K562 (cell line): Measurements from ENCODE around the gene TMEM89. TPM values are rescaled to one million over a fixed set of nuclear protein-coding genes. Genes with fewer than 3 reads are reported as not detected.

ENCODE experiments used
- ATAC-seq: fragments of 200-7000 bp; cut with Tn5 transposase; 3 replicates; pipeline ENCODE4 v1.9.1; 2020; ENCODE audit warnings: moderate library complexity
- BruUV-seq: library from RNA; stranded (reverse); fragments of 400-500 nt; replicated peaks from 2 replicates; lab custom pipeline; 2021; lab: Mats Ljungman, UMichigan
- CTCF ChIA-PET: fragments of 300-600 bp; formaldehyde crosslinking; extraction: SDS; loops from one replicate; lab custom pipeline; 2021; ENCODE audit warnings: low intra/inter-chr PET ratio; lab: Yijun Ruan, JAX
- POLR2A ChIA-PET: fragments of 300-600, 350-650 bp; sonication (Branson Sonifier 250); formaldehyde crosslinking; extraction: SDS; loops from one replicate; lab custom pipeline; 2021; ENCODE audit warnings: antibody characterized with exemption, inconsistent platforms; lab: Yijun Ruan, JAX
- DNase-seq, 4 experiments: peaks; one replicate each; pipeline versions ENCODE4 v3.0.0 to v3.0.0-alpha.2; 2011 to 2018; ENCODE audit warnings: low spot score in 3 of 4, mixed read lengths in 3 of 4; ENCODE audit errors: extremely low read depth in 1 of 4
- FAIRE-seq: peaks from 2 replicates; lab custom pipeline; 2011; peaks lifted over from hg19 to GRCh38; lab: Jason Lieb, UNC
- H2AFZ ChIP-seq: 2 replicates; pipeline ENCODE4 v1.6.0; 2011; ENCODE audit warnings: low read depth, low read length, control low read depth, inconsistent platforms
- H3K27ac ChIP-seq: fragments of 200-600 bp; 3 replicates; pipeline ENCODE4 v1.8.0; 2011; ENCODE audit warnings: low read depth, mild to moderate bottlenecking, control low read depth, inconsistent platforms, low read length, moderate library complexity, mixed read lengths; ENCODE audit errors: extremely low read depth
- H3K27me3 ChIP-seq, 2 experiments: fragments of 300-600 bp in 1 of 2; 2 replicates in 1 of 2; 3 replicates in 1 of 2; pipeline versions ENCODE4 v1.6.0 to v1.8.0; 2011; ENCODE audit warnings: inconsistent platforms in 2 of 2, low read length in 2 of 2, mild to moderate bottlenecking in 1 of 2, mixed read lengths in 1 of 2, moderate library complexity in 1 of 2; ENCODE audit not compliant: control insufficient read depth in 2 of 2, insufficient read depth in 2 of 2
- H3K36me3 ChIP-seq: fragments of 300-600 bp; 3 replicates; pipeline ENCODE4 v1.8.0; 2011; ENCODE audit warnings: mild to moderate bottlenecking, low read length, inconsistent platforms; ENCODE audit not compliant: control insufficient read depth, insufficient read depth
- H3K4me1 ChIP-seq, 2 experiments: fragments of 200-600 bp in 1 of 2; replicated peaks in 1 of 2; 2 replicates in 1 of 2; 3 replicates in 1 of 2; pipeline versions ENCODE4 v1.5.1 to v1.8.0; 2011; ENCODE audit warnings: inconsistent platforms in 2 of 2, low read length in 2 of 2, mild to moderate bottlenecking in 1 of 2, mixed read lengths in 1 of 2, moderate library complexity in 1 of 2; ENCODE audit not compliant: control insufficient read depth in 2 of 2, insufficient read depth in 2 of 2
- H3K4me2 ChIP-seq: 2 replicates; pipeline ENCODE4 v1.6.1; 2011; ENCODE audit warnings: low read length, control low read depth, inconsistent platforms, mixed read lengths; ENCODE audit not compliant: insufficient read depth
- H3K4me3 ChIP-seq: fragments of 200-600 bp; sonication (generic), shearing (Covaris generic); 2 replicates; pipeline ENCODE4 v1.5.1; 2016; ENCODE audit warnings: control low read depth, inconsistent platforms
- H3K79me2 ChIP-seq: fragments of 200-600 bp; 3 replicates; pipeline ENCODE4 v1.8.0; 2011; ENCODE audit warnings: low read length, inconsistent platforms; ENCODE audit not compliant: control insufficient read depth, insufficient read depth
- H3K9ac ChIP-seq, 2 experiments: 2 replicates each; pipeline versions ENCODE4 v1.6.0 to v1.6.1; 2011; ENCODE audit warnings: low read depth in 2 of 2, low read length in 2 of 2, control low read depth in 1 of 2, inconsistent platforms in 1 of 2, mild to moderate bottlenecking in 1 of 2, mixed read lengths in 1 of 2; ENCODE audit not compliant: insufficient read depth in 1 of 2
- H3K9me1 ChIP-seq: one replicate; pipeline ENCODE4 v1.6.0; 2011; ENCODE audit warnings: inconsistent platforms, mild to moderate bottlenecking, low read length, moderate library complexity; ENCODE audit not compliant: control insufficient read depth, insufficient read depth
- H3K9me3 ChIP-seq: replicated peaks from 2 replicates; pipeline ENCODE4 v1.5.1; 2011; ENCODE audit warnings: low read depth, low read length, inconsistent platforms; ENCODE audit not compliant: control insufficient read depth, insufficient read depth
- H4K20me1 ChIP-seq: replicated peaks from 2 replicates; pipeline ENCODE4 v1.6.1; 2011; ENCODE audit warnings: low read length, inconsistent platforms, mixed read lengths; ENCODE audit not compliant: control insufficient read depth, insufficient read depth
- CBFA2T3 ChIP-seq: fragments of 450-650 bp; IDR thresholded peaks from 2 replicates; pipeline ENCODE4 v1.6.1; 2017
- CC2D1A ChIP-seq: fragments of 450-650 bp; IDR thresholded peaks from 2 replicates; pipeline ENCODE4 v1.6.1; 2017; ENCODE audit warnings: mild to moderate bottlenecking
- HMG20B ChIP-seq: fragments of 250-450 bp; sonication (Bioruptor Pico); IDR thresholded peaks from 2 replicates; pipeline ENCODE4 v1.5.0; 2021; ENCODE audit warnings: mild to moderate bottlenecking
- MYNN ChIP-seq, 2 experiments: sonication (generic); formaldehyde crosslinking in 1 of 2; IDR thresholded peaks; 2 replicates each; pipeline versions ENCODE4 v1.5.0 to v1.6.1; 2016 to 2020; ENCODE audit warnings: antibody characterized with exemption in 1 of 2, missing genetic modification reagents in 1 of 2
- NEUROD1 ChIP-seq: fragments of 150-350 bp; IDR thresholded peaks from 2 replicates; pipeline ENCODE4 v1.6.1; 2014; ENCODE audit warnings: borderline replicate concordance, low read length, low read depth; ENCODE audit not compliant: partially characterized antibody
- POU5F1 ChIP-seq: fragments of 150-350 bp; IDR thresholded peaks from 2 replicates; pipeline ENCODE4 v1.6.1; 2014; ENCODE audit warnings: borderline replicate concordance, low read length, low read depth, mild to moderate bottlenecking; ENCODE audit not compliant: partially characterized antibody
- ZNF232 ChIP-seq: sonication (generic); formaldehyde crosslinking; IDR thresholded peaks from 2 replicates; pipeline ENCODE4 v1.8.0; 2022; ENCODE audit warnings: mild to moderate bottlenecking, missing genetic modification reagents
- ZSCAN29 ChIP-seq: fragments of 450-650 bp; IDR thresholded peaks from 2 replicates; pipeline ENCODE4 v1.6.1; 2017
- WGBS: fragments of 100-300 bp; shearing (Covaris generic); methylation state at CpG from one replicate; pipeline ENCODE4 v1.1.6; 2016; ENCODE audit warnings: low coverage, mixed read lengths; ENCODE audit not compliant: insufficient coverage; ENCODE audit errors: missing lambda C conversion rate; 5-methylcytosine and 5-hydroxymethylcytosine counted together
- in situ Hi-C: fragments of 300-500 bp; cut with MboI; formaldehyde crosslinking; loops from 4 replicates; pipeline ENCODE4 v1.15.0; 2018; ENCODE audit warnings: inconsistent platforms, mixed read lengths
- intact Hi-C: fragments of 100-400 bp; cut with micrococcal nuclease; formaldehyde crosslinking; loops from 2 replicates; pipeline ENCODE4 v1.14.2; 2022
- polyA plus RNA-seq, 8 experiments: library from polyadenylated mRNA; depleted of rRNA in 4 of 8; stranded (reverse) in 5 of 8; unstranded in 3 of 8; fragments of >200 nt; fragmentation: Nextera tagmentation in 2 of 8; fragmentation: Illumina TruSeq in 1 of 8; extraction: Ambion mirVana in 2 of 8; extraction: Trizol in 1 of 8; gene quantifications; 2 replicates each; pipeline versions ENCODE4 v1.2.1 to v1.2.3, GENCODE V29; 2011 to 2014; ENCODE audit warnings: inconsistent platforms in 1 of 8, missing spikeins in 1 of 8
- total RNA-seq, 7 experiments: library from RNA; depleted of rRNA in 6 of 7; stranded (reverse); fragments of >200 nt in 6 of 7; fragmentation: Illumina TruSeq in 2 of 7; extraction: Trizol in 2 of 7; gene quantifications; 2 replicates each; pipeline versions ENCODE4 v1.2.1 to v1.2.3, GENCODE V29; 2011 to 2021; ENCODE audit warnings: low replicate concordance in 1 of 7
- TF ChIP-seq, protein P1 (sequence below): fragments of 450-650 bp; formaldehyde crosslinking; IDR thresholded peaks from 2 replicates; pipeline ENCODE4 v1.4.0; 2022; ENCODE audit warnings: missing genetic modification characterization

The TMEM89 gene
- total and polyA plus RNA-seq, 9 of the 15 experiments (the other 6 are each of a cell fraction or from before 2014, with no cell fraction given), result not detected

DNA sequence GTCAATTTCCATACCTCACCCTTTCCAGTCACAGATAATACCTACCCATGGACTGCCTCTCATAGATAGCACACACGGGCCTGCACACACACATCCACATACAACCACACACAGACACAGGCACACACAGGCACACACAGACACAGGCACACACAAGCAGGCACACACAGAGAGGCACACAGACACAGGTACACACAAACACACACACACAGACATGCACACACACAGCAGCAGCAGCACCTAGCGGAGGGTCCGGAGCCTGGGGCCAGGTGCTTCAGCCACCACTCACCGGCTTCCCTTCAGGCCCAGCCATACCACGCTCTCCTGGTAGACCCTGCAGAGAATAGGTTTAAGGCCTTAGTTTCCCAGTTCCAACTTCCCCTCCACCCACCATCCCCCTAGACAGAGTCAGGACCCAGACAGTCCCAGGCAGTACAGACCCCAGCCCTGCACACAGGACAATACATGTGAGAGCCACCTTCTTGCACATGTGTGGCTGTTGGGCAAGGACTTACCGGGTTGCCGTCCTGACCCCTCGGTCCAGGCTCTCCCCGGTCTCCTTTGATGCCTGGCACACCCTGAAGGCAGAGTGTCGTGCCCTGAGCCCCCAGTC lies 47.5 kb downstream of the TMEM89 start (continued):
- TF ChIP-seq MYNN (IDR thresholded peaks at IDR 0.05), result no peak
- no peak for TF ChIP-seq MYNN (CRISPR knock-in tag; IDR thresholded peaks at IDR 0.05)

DNA sequence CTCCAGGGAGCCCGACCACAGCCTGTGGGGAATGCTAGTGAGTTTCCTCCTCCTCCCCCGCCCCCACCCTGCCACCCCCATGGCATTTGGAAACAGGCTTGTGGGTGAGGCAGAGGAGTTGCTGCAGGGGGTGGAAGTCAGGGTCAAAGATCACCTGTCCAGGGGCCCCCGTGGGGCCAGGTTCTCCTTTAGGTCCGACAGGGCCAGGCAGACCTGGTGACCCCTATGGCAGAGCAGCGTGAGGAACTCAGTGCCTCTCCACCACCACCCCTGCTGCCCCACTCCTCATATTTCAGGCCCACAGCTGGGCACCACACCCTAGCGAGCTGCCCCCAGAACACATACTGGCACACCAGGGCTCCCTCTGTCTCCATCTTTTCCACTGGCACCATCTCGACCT lies 49.1 kb downstream of the TMEM89 start:
- Histone ChIP-seq H3K4me3 (no peak overlapping the region), H3K27ac (no peak overlapping the region), H3K36me3 (no peaks in the 10 kb centered on the region), H3K9me1 (no peaks in the 10 kb centered on the region), H2AFZ (no peak overlapping the region), H3K9ac (no peak overlapping the region), H3K4me1 (peaks cover 0 to 9% of the 10 kb centered on the region in 2 experiments; a peak in 1 of 5 replicates), H4K20me1 (no peaks in the 10 kb centered on the region), H3K27me3 (no peaks in the 10 kb centered on the region), H3K9me3 (no peaks in the 10 kb centered on the region), H3K4me2 (no peak overlapping the region), H3K79me2 (no peaks in the 10 kb centered on the region)
- ATAC-seq (no peak), DNase-seq (no peak), FAIRE-seq (no peak)
- TF ChIP-seq POU5F1, result no peak
- TF ChIP-seq ZSCAN29, result no peak
- no peak for TF ChIP-seq HMG20B (CRISPR knock-in tag)
- TF ChIP-seq, protein P1, sequence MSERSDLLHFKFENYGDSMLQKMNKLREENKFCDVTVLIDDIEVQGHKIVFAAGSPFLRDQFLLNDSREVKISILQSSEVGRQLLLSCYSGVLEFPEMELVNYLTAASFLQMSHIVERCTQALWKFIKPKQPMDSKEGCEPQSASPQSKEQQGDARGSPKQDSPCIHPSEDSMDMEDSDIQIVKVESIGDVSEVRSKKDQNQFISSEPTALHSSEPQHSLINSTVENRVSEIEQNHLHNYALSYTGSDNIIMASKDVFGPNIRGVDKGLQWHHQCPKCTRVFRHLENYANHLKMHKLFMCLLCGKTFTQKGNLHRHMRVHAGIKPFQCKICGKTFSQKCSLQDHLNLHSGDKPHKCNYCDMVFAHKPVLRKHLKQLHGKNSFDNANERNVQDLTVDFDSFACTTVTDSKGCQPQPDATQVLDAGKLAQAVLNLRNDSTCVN (CRISPR knock-in tag), result no peak
- TF ChIP-seq NEUROD1, result no peak
- TF ChIP-seq ZNF232 (CRISPR knock-in tag), result no peak
- no peak for TF ChIP-seq CBFA2T3
- no peak for TF ChIP-seq CC2D1A
- in situ Hi-C loops, result no loop called here
- 47% methylated on average over 3 of the region's 7 CpGs for WGBS
- intact Hi-C loops, result no loop called here
- CTCF ChIA-PET, result no interaction called here
- BruUV-seq, result no TSS peak
- POLR2A ChIA-PET, result interaction anchor here (0.6 kb wide), 1 partner anchor 87 kb away, joined by 3 read pairs; no protein-coding TSS in a partner anchor
